SK-MEL-5 (cell line): ENCODE data around the gene CISH. TPM values are rescaled to one million over a fixed set of nuclear protein-coding genes. Genes with fewer than 3 reads are reported as not detected.

Experiments
- DNase-seq: peaks from one replicate; pipeline ENCODE4 v3.0.0-alpha.2; 2016; ENCODE audit warnings: low read depth, low spot score
- in situ Hi-C: cut with HindIII; loops from 2 replicates; pipeline ENCODE4 v1.10.0; 2016; ENCODE audit warnings: low sequenced_read_pairs, high pct_unique_total_duplicates, low pct_unique_long_range_greater_than_20kb
- total RNA-seq: library from RNA; depleted of rRNA; stranded (reverse); fragments of >200 nt; shearing (Covaris generic); gene quantifications from 2 replicates; pipeline ENCODE4 v1.2.3, GENCODE V29; 2014; rRNA removed

The CISH gene
- total RNA-seq, 1 experiment from 2014 or later: 0.16 TPM

GRCh38 chr3:50567386-50568167 is 44.0 kb downstream of the CISH start, which contains the start of gene C3orf18:
TSS of gene C3orf18 (minus strand) at chr3:50567747. CDS start at chr3:50565699, 2,048 bp downstream.
- in situ Hi-C loops: no loop called here

GRCh38 chr3:50567011-50567385 is 44.6 kb downstream of the CISH start:
- DNase-seq: no peak
- in situ Hi-C loops: no loop called here

More at GRCh38 chr3:50567386-50568167, 44.0 kb downstream of the CISH start, which contains the start of gene C3orf18:
- DNase-seq: peak; percentile 62

- in situ Hi-C loops: no loop called here
- DNase-seq: no peak
Measured at GRCh38 chr3:50564321-50564720, 47.3 kb downstream of the CISH start.

DNA sequence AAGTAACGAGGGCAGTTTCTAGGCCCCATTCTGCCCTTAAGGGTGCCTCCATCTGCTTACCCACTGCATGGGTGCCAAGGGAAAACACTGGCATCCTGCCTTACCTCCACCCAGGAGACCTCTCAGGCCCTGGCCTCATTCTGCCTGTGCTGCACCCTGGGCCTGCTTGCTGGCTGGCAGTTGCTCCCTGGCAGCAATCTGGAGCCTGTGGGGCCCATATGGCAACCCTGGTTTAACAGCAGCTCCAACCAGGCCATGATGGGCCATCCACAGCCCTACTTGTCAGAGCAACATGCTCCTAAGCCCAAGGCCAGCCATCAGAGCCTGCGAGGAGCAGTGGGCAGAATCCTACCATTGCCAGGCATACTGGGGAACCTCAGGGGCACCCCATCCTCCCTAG is 47.7 kb downstream of the CISH start:
- no peak for DNase-seq
- in situ Hi-C loops: no loop called here

DNA sequence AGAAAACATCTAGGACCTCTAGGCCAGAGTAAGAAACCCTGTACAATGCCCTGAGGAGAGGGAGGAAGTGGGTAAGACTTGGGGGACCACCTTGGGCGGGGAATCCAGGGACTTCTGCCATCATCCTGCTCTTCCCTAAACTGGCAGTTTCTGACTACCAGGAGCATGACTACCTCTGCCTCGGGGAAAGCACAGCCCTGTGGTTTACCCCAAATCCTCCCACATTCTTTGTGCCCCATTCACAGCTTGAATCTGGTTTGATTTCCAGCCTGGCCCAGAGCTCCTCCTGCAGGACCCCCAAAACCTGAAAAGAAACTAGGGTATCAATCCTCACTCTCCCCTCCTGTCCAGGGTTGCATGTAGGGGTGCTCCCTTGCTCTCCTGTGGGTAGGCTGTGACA is 48.7 kb downstream of the CISH start:
- no peak for DNase-seq
- in situ Hi-C loops: no loop called here

- DNase-seq: no peak
- in situ Hi-C loops: no loop called here
Measured at GRCh38 chr3:50559702-50560101, 51.9 kb downstream of the CISH start.

- in situ Hi-C loops: no loop called here
- no peak for DNase-seq
Measured at GRCh38 chr3:50557915-50558314, 53.7 kb downstream of the CISH start.

DNA sequence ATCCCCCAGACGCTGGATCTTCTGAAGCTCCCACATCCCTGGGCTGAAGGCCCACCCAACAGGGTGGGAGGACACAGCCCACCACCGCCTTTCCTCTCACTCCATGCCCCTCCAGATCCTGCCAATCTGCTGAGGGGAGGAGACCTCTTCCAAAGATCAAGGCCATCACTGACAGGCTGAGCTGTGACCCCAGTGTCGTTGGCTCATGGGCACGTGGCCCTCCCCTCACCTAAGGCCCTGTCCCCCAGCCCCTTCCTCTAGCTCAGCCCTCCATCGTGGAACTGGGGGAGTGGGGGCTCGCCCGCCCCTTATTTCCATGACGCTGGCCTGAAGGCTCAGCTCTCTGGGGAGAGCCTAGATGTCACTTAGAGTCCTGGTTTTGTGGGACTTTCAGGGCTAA is 54.5 kb downstream of the CISH start:
- no peak for DNase-seq
- in situ Hi-C loops: no loop called here

Other genes with a start within 250 kb of the CISH start
- gene CACNA2D2, start 108.1 kb downstream of the CISH start, total RNA-seq: 0.21 and 0.80 TPM in 2 replicates
- gene C3orf18, start 44.0 kb downstream of the CISH start, total RNA-seq: 4.0 and 4.2 TPM in 2 replicates
- gene HEMK1, start 42.3 kb downstream of the CISH start, total RNA-seq: 17.7 and 18.3 TPM in 2 replicates
- gene MAPKAPK3, start 5.4 kb upstream of the CISH start, total RNA-seq: 64.8 and 66.5 TPM in 2 replicates
- 0.11 and 0.26 TPM in 2 replicates for gene DOCK3, start 63.2 kb upstream of the CISH start, total RNA-seq